ENCODE data around the gene LRRC7.
"Not testable (repeated sequence)": the region's sequence is repeated elsewhere in the genome, so short reads cannot be mapped to it uniquely, and the experiment has no call there.

Gene LRRC7

DNA sequence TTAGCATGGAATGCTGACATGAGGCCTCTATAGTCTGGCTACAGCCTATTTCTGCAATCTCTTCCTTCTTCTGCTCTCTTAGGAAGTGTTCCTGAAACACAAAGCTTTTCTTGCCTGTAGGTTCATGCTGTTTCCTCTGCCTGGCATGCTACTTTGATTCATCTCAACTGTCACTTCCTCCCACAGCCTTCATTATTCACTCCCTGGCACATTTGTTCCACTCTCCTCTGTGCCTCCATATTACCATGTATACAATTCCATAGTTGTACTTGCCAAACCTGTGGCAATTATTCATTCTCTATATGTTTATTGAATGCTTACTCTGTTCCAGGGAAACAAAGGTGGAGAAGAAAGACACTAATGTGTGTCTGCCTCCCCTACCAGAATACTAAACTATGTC lies 210.2 kb downstream of the LRRC7 start:
- DNase-seq = no peak

DNA sequence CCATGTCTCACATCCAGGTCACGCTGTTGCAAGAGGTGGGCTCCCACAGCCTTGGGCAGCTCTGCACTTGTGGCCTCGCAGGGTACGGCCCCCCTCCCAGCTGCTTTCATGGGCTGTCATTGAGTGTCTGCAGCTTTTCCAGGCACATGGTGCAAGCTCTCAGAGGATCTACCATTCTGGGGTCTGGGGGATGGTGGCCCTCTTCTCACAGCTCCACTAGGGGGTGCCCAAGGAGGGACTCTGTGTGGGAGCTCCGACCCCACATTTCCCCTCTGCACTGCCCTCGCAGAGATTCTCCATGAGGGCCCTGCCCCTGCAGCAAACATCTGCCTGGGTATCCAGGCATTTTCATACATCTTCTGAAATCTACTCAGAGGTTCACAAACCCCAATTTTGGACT lies 219.4 kb downstream of the LRRC7 start:
- DNase-seq = no peak

DNA sequence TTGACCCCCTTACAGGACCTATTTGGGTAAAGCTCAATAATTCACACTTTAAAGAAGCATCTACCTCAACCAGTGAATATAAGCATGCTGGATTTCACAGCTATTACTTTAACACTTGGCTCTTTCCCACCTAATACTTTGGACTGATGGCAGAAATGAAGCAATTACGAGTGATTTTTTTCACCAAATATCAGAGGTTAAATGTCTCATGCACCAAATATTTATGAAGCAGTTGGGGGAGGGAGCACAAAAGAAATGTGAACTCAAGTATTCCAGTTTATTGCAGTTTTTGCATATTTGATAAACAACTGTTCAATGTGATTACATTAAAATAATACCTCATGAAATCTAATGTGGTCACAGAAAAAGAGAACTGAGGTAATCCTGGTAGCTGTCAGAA lies 223.6 kb downstream of the LRRC7 start:
- peak; percentile 19 for DNase-seq

DNA sequence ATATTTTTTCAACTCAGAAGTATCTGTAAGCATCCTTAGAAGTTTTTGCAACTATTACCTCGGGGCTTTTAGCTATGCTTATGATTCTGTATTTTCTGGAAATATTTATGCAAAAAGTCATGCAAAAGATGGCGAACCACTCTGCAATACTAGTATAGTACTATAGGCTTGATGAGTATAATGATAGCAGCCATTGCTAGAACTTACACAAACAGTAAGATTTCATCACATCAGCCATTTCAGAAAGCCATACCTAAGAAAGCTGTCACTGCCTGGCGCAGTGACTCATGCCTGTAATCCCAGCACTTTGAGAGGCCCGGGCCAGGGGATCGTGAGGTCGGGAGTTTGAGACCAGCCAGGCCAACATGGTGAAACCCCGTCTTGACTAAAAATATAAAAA lies 227.1 kb downstream of the LRRC7 start:
- no peak for DNase-seq

DNA sequence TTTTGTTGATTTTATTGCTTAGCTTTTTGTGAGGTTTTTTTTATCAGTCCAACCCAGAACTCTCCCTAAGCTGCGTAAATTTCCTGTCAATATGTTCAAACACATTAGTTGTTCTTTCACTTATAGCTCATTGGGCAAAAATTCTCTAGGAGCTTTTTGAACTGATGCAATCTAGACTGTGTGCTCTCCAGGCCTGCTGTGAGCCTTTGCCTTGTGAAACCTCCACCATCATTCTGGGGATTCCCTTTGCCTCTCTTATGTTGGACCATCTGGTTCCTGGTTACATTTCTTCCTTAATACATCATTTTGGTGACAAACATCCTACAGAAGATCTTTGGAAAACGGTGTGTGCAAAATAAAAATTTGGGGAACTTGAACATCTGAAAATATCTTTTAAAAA lies 247.2 kb downstream of the LRRC7 start:
- DNase-seq = peak; percentile 9

DNA sequence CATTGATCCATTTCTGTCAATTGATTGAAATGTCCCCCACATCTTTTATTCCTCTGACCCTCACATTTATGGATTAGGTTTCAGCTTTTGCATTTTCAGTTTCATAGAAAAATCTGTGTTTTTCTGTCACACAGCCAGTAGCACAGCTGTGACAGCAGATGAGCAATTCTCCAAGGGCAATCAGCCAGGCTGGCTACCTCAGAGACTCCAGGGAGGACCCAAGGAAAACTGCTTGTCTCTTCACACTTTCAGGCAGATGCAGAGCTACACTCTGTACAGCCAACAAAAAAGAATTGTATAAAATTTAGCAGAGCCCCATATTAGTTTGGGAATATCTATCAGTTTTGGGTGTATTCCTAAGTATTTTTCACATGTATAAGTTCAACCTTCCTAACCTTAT lies 257.2 kb downstream of the LRRC7 start:
- DNase-seq = peak; percentile 32

DNA sequence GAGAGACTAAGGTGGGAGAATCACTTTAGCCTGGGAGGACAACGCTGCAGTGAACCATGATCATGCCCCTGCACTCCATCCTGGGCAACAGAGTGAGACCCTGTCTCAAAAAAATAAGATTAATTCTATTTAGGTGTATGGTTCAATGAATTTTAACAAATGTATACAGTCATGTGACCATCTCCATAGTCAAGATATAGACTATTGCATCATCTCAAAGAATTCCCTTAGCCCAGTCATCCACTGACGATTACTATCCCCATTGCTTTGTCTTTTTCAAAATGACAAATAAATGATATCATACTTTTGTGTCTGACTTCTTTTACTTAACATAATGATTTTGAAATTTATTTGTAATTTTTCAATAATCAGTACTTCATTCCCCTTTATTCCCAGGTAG lies 260.0 kb downstream of the LRRC7 start:
- no peak for DNase-seq

DNA sequence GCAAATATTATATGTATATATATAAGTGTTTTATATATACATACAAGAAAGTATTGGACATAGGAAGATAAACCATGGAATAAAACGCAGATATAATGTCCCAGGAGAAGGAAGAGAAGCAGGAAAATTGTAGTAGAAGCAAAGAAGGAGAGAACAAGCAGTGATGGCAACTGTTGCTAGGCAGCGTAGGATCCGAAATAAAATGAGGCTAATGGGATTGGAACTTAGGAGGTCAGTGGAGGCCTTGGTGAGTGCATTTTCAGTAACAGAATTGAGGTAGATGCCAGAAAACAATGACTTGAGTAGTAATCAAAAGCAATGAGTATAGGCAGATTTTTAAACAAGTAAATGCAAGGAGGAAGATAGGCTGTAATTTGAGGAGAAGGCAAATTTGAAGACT lies 265.8 kb downstream of the LRRC7 start:
- DNase-seq = no peak

DNA sequence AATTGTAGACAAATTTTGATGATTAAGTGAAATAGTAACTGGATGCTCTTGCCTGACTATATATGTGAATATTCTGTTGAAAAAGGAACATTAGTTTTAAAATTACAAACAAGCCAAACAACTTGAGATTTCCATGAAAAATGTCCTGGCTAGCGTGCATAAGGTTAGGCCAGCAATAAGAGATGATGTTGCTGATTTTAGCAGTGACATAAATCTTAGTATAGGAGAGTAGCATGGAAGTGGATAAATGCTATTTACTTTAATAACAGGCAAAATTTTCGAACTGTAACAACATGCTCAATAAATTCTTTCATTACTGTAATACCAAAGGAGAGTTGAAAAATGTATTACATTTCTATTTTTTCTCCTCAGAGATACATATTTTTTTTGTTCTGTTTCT lies 266.6 kb downstream of the LRRC7 start:
- DNase-seq = no peak

DNA sequence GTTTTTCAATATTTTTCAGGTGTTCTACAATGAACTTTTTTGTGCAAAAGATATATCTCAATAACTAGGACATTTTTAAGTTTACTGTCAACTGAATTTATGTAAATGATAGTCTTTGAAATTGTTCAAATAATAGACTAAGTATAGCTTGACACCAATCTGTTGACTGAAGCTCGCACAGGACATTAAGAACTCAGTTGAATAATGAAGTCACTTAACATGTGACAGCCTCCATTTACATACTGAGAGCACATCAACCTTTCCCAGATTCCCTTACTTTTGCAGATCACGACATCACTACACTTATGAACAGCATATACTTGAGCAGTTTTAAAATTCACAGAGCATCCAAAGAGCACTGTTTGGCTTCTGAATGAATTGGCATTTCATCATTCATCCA lies 268.2 kb downstream of the LRRC7 start:
- no peak for DNase-seq

DNA sequence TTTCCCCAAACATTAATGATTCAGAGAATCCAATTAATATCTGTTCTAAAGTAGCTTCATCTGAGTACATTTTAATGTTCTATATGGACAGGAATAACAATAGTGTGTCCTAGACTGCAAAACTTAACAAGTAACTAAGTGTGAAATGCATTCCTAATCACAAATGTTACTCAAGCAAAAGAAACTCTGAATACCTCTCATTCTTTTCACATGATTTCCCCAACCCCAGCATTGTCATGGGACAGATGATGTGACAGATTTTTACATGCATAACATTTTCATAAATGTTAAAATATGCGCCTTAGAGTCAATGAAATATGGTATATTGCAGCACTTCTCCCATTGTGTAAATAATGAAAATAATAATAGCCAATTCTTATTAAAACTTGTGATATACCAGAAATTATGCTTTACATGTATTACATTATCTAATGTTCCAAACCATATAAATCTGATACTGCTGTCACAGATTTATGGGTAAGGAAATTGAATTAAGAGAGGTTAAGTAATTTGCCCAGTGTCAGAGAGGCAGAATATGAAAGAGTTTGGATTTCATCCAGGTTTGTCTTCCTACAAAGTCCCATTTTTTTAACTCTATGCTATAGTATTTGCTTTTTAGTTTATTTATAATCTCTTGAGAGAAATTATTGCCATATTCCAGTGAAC lies 269.4 kb downstream of the LRRC7 start:
- peak; percentile 80 for DNase-seq

DNA sequence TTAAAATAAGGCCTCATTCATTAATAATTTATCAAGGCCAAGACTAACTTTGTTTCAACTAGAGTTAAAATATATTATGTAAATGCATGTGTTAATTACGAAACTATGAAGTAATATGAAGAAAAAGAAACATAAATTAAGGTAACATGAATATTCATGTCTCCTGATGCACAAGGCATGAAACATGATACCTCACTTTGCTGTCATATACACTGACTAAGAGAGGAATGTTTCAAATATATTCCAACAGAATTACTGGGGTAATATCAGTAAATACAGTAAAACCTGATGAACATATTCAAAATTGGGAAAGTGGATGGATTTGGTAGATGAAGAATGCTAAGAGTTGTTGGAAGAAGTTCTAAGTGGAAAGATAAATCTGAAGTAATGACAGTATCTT lies 274.6 kb downstream of the LRRC7 start:
- DNase-seq = no peak

DNA sequence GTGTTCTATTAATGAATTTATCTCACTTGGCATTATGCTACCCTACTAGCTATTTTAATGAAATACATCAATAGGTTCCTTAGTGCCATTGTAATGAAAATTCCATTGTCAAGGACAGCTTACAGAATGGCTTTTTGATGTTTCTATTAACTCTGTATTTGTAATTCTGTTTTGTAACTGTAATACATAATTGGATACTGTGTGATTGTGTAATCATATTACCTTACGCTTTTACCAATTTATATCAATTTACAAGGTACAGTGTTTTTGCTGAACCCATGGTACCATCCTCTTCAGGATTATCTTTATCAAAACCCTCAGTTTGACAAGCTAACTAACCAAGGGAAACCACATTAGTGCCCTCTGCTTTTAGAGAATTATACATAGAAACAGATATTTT lies 277.9 kb downstream of the LRRC7 start:
- DNase-seq = no peak

DNA sequence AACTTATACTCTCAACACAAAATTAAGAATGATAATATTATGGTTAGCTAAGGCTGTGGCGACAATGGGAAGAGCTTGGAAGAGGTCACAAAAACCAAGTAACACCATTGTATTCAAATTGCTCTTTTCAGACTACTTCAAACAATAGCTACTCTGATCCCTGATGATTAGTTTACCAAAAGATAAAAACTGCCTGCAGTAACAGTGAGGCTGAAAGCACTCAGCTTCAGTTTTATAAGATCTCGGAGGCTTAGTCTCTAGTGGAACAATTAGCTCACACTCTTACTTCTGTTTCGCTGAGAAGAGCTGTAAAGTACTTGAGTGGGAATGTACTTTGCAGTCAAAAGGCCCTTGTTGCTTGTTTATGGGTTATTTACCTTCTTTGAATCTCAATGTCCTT lies 278.5 kb downstream of the LRRC7 start:
- DNase-seq = no peak

DNA sequence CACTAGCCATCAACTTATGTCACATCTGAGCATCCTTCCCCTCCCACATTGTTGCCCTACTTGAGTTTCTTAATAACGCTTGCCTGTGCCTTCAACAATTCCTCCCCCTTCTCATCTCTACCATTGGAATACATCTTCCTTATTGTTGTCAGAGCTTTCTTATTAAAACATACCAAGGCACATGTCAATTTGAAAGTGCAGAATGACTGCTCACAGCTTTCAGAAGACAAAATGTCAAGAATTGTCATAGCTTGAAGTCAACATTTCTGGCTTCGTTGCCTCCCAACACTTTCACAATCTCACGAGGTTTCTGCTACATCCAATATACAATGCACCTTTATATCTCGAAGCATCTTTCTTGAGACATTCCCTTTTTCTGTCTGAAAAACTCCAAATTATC lies 279.9 kb downstream of the LRRC7 start:
- no peak for DNase-seq

DNA sequence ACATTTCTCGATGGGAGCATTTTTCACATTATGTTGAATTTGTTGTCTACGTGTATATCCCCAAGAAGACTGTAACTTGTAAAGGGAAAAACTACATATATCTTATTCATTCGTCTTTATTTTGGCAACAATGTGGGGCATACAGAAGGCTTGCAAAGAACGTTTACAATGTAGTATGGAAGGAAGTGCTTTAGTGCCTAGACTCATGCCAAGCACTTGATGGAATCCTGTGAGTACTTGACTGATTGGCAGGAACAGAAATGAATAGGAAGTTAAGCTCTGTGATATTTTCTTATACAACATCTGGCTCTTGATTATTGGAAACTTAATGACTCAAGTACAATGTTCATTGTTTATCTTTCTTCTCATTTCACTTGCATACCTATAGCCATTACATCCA lies 284.4 kb downstream of the LRRC7 start:
- DNase-seq = no peak

DNA sequence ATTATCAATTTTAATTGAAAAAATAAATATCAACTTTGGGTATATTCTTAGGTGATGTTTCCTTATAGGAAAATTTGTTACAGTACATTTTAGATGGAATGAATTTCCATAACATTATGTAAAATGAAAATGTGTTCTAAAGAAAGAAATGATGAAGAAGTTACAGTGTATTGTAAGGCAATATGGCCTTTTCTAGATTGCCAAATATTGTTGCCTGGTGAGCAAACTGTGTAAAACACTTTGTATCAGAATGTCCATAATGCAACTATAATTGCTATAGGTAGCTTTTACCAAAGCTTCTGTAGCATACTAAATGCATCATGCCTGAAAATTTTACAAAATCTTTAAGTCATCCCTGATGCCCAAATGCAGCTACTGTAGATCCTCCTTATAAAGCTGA lies 285.0 kb downstream of the LRRC7 start:
- no peak for DNase-seq

DNA sequence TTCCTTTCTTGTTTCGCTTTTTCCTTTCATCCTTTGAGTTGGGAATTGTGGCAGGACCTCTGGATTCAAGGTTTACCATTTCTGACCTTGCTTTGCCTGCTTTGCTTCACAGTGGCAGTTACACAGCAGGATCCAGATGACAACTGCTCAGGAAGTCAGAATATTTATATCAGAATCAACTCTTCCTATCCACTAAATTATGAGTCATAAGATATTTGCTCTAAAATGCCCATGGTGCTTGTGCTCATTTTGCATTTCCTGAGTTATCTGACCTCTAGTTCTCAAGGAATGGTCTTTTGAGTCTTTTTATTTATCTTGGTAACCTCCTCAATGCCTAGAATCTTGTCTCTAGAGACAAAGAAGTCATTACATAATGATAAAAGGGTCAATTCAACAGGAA lies 290.8 kb downstream of the LRRC7 start:
- peak; percentile 30 for DNase-seq

DNA sequence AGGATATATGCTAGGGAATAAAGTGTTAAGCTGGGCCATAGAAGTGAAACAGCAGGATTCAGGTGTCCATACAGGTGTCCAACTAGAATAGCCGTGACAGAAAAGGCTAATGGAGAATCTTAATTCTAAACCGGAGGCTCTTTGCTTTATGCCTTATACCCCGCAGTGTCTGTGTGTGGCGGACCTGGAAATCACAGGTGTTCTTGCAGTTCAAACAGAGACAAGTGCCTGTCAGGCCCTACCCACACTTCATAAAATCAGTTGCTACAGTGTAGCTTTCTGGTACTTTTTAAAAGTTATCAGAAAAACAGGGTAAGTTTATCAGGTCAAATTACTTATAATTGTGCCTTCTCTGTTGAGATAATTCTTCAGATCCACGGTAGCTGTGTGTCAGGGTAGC lies 293.9 kb downstream of the LRRC7 start:
- DNase-seq = no peak

DNA sequence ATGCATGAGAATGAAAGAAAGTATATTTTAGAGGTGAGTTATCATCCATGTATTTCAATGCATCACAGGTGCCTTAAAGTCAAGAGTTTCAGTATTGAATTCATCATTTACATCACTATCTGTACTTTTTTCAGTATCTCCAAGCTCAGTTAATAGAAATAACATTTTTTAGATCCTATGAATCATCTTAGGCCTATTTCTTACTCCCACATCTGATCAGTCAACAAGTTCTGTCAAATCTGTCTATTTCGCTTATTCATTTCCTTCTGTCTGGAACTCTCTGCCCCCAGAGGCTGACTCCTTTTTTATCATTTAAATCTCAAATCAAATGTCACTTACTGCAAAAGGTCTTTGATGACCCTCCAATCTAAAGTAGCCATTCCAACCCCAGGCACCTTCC lies 295.2 kb downstream of the LRRC7 start:
- DNase-seq = no peak

DNA sequence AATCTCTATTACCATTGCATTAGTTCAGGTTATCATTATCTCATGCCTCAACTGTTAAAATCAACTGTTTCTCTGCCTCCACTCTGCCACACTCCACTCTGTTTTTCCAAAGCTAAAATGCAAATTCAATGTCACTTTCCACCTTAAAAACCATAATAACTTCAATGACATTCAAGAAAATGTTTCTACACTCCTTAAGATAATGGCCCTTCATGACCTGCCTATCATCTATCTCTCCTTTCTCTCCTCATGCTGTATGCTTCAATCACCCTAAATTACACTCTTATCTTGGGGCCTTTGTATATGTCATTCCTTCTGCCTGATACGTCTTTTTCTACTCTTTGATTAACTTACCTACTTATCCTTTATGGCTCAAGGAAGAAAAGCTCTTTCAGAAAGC lies 296.0 kb downstream of the LRRC7 start:
- DNase-seq = no peak

DNA sequence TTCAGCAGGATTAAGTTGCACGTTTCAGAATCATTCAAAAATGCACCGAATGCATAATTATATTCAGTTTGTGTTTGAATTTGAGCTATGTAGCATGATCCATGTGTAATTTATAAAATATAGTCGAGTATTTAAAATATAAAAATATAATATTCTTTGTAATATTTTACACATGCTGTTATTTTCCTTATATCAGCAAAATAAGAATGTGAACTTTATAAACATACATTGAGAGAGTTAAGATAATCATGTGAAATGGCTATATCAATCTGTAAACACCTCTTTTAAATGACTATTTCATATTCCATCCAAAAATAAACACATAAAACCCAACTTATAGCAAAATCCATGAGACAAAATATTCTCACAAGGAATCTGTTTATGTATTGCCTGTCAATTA lies 303.7 kb downstream of the LRRC7 start:
- DNase-seq = no peak

DNA sequence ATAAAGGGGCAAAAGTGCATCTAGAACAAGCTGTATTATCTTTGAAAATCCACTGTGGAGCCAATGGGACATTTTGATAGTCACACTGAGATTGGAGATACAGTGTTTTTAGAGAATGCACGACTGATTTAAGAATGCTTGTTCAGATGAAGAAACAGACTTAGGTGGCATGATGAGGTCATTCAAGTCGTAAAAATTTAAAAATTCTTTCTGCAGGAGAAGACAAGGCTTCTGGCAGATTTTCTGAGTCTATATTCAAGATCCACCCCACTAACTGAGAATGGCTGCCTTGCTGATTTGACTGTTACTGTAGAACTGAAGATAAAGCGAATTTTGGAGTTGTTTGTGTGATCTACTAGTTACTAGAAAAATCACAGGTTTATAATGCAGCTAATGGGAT lies 310.6 kb downstream of the LRRC7 start:
- DNase-seq = no peak

DNA sequence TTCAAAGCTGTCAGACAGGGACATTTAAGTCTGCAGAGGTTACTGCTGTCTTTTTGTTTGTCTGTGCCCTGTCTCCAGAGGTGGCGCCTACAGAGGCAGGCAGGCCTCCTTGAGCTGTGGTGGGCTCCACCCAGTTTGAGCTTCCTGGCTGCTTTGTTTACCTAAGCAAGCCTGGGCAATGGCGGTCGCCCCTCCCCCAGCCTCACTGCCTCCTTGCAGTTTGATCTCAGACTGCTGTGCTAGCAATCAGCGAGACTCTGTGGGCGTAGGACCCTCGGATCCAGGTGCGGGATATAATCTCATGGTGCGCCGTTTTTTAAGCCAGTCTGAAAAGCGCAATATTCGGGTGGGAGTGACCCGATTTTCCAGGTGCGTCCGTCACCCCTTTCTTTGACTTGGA lies 320.3 kb downstream of the LRRC7 start:
- not testable (repeated sequence) for DNase-seq

DNA sequence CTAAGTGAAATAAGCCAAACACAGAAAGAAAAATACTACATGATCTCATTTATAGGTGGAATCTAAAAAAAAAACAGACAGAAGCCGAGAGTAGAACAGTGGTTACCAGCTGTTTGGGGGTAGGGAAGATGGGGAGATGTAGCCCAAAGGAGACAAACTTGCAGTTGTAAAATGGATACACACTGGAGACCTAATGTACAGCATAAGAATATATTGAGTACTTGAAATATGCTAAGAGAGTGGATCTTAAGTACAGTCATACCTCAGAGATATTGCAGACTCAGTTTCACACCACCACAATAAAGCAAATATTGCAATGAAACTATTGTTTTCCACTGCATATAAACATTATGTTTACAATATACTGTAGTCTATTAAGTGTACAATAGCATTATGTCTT lies 320.9 kb downstream of the LRRC7 start:
- DNase-seq = no peak
